Jurkat, Clone E6-1 (cell line): ENCODE results near the gene IARS2.
"Not testable (repeated sequence)": the region's sequence is repeated elsewhere in the genome, so short reads cannot be mapped to it uniquely, and the experiment has no call there.

Experiments used
- DNase-seq: peaks from one replicate; pipeline ENCODE4 v3.0.0-alpha.2; 2011; ENCODE audit warnings: low read depth, low spot score
- H3K4me3 ChIP-seq: 2 replicates; pipeline ENCODE4 v1.5.1; 2011; ENCODE audit warnings: mild to moderate bottlenecking, low read length, control low read depth, moderate library complexity

IARS2 gene

GRCh38 chr1:220157738-220158137 is 63.8 kb downstream of the IARS2 start:
- DNase-seq: no peak
- no peak overlapping the region for H3K4me3 ChIP-seq

DNA sequence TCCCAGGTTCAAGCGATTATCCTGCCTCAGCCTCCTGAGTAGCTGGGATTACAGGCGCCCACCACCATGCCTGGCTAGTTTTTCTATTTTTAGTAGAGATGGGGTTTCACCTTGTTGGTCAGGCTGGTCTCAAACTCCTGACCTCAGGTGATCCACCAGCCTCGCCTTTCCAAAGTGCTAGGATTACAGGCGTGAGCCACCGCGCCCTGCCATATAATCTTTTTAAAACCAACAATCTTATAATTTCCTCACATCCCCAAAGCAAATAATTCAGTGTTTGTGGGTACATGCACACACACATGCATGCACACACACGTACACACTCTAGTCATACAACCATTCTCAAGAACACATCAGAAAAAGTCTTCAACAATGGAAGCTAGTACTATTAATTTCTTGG is 64.6 kb downstream of the IARS2 start:
- DNase-seq, H3K4me3 ChIP-seq: not testable (repeated sequence)

DNA sequence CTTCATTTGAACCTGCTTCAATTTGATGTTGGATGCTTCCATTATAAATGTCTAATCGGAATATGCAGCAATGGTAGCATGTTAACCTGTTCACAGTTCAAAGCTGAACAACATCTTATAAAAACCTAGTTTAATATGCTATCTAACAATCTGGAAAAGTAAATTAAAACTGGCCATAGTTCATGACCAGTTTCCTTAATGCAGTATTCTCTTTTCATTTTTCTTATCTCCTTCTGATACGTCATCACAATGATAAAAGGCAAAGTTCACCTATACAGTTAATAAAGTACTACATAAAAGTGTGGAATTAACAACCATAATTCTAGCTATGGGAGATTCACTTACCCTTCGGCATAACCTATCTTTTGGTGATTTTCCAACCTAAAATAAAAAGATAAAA is 65.1 kb downstream of the IARS2 start:
- no peak for DNase-seq

GRCh38 chr1:220160027-220160426 is 66.1 kb downstream of the IARS2 start:
- DNase-seq: no peak
- H3K4me3 ChIP-seq: no peak overlapping the region

More for the DNA sequence above, 65.1 kb downstream of the IARS2 start:
- H3K4me3 ChIP-seq: no peak overlapping the region

DNA sequence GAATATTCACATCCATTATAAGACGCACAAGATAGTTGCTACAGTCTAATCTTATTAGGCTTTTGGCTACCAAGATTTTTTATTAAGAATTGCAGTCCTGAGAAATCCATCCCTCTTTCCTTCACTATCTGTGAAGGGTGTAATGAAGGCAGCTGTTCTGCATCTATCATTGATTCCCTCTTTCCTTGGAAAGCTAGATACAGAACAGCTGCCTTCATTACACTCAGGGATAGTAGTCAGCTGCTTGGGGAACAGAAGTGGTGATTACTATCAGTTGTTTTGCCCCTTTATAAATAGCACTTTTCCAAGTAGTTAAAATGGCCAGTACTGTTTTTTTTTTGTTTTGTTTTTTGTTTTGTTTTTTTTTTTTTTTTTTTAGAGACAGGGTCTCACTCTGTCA is 70.2 kb downstream of the IARS2 start:
- DNase-seq: no peak
- H3K4me3 ChIP-seq: no peak overlapping the region

- DNase-seq: no peak
- no peak overlapping the region for H3K4me3 ChIP-seq
Measured at GRCh38 chr1:220164517-220164916, 70.6 kb downstream of the IARS2 start.

DNA sequence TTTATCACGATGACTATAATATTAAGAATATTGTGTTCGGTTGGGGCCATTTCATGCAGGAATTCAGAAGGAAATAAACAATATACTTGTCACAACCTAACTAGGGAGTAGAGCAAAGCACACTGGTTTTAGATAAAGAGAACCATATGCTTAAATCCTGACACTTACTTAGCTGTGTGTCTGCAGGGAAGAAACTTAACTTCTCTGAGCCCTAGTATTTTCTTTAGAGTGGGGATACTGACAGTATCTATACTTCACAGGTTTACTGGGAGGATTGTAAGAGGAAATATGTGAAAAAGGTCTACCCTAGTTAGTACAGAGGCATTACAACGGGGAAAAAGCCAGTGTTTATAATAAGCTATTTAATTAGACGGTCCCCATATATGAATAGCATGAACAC is 72.9 kb downstream of the IARS2 start:
- DNase-seq: no peak

GRCh38 chr1:220169887-220170286 is 76.0 kb downstream of the IARS2 start:
- DNase-seq, H3K4me3 ChIP-seq: not testable (repeated sequence)

More for the DNA sequence above, 72.9 kb downstream of the IARS2 start:
- no peak overlapping the region for H3K4me3 ChIP-seq

DNA sequence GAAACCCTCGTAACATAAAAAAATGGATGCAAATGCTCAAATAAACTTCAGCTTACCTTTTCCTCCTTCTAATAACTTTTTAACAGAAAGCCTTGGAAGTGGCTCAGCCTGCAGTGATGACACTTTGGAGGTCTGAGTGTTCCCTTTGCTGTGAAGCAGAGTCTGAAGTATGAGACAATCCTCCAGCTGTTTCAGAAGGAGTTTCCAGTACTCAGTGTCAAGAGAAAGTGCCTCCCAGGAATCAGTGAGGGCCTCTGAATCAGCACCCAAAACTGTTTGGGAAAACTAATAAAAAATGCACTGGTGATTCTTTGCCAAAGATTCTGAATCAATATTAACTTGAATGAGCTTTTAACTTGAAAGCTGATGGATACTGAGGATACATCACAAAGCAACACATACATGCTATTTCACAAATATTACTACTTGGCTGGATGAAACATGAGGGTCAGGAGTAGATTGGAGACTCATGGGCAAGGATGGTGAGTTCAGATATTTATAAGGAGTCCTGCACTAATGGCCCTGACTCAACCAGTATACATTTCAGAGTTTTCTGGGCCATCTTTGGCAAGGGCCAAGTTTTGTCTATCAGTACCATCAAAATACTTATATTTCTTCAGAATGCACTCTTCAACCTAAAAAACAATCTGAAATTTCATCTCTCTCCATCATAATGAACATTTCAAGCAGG is 77.0 kb downstream of the IARS2 start:
- no peak overlapping the region for H3K4me3 ChIP-seq
- DNase-seq: no peak

DNA sequence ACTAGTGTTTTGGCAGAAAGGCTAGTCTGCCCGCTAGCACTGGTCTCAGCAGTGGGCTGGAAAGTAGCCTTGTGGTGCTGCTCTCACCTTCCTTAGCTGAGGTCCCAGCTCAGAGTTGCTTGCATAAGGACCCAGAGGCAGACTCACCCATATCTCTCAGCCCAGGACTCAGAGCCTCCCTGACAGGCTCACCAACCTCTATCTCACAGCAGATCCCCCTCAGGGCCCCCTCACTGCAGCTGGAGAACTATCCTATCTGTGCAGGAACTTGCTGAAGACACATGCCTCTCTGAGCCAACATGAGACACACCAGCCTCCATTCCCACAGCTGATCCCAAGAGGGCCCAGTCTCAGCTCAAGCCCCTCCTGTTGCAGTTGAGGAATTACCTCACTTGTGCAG is 82.6 kb downstream of the IARS2 start:
- DNase-seq: no peak
- H3K4me3 ChIP-seq: no peak overlapping the region

GRCh38 chr1:220182111-220182510 is 88.2 kb downstream of the IARS2 start:
- H3K4me3 ChIP-seq: no peak overlapping the region
- no peak for DNase-seq

DNA sequence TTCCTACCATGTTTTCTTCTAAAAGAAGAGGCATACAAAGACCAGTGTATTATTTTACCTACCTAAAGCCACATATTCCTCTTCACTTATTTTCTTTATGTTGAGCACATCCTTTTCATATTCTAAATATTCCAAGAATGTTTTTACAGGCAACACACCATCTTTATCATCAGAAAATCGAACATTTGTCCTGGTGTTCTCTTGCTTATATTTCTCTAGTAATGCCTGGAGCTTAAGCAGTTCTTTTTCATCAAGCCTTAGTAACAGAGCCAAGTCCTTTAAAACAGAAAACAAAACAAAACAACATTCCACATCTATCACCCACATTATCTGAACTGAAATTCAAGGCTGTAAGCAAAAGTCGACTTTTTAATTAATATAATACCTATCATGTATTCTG is 88.7 kb downstream of the IARS2 start:
- H3K4me3 ChIP-seq: no peak overlapping the region
- DNase-seq: no peak

DNA sequence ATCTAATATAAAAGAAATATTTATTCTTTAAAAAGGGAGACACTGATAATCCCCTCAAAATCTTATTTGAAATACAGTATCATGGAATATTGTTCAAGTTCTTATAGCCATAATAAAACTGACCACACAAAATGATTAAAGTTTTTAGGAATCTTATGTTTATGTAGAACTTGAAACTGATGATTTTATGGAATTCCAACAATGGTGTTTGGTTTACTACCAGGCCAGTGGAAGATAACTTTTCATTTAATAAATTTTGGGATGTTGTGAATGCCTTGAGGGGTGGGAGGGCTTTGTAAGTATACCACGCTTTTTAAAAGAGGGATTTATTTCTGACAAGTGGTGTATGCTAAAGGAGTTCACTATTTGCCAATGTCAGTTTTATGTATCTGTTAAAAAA is 90.6 kb downstream of the IARS2 start:
- no peak for DNase-seq

GRCh38 chr1:220186752-220187151 is 92.8 kb downstream of the IARS2 start:
- no peak for DNase-seq
- no peak overlapping the region for H3K4me3 ChIP-seq

More for the DNA sequence above, 90.6 kb downstream of the IARS2 start:
- H3K4me3 ChIP-seq: no peak overlapping the region

DNA sequence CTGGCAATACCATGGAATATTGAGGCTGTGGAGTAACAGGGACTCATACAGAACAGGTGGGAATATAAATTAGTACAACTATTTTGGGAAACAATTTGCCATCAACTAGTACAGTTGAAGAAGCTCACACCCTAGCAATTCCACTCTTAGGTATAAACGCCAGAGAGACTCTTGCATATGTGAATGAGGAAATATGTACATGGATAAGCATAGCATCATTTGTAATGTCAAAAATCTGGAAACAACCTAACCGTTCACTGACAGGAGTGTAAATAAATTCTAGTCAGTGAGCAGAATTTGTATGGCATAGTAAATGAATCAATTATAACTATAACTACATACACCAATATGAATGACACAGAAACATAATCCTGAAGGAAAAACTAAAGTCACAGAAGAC is 94.6 kb downstream of the IARS2 start:
- DNase-seq: no peak
- H3K4me3 ChIP-seq: no peak overlapping the region

- DNase-seq: peak; percentile 8
- H3K4me3 ChIP-seq: no peak overlapping the region
Measured at GRCh38 chr1:220189750-220190347, 95.9 kb downstream of the IARS2 start.

- no peak overlapping the region for H3K4me3 ChIP-seq
- DNase-seq: no peak
Measured at GRCh38 chr1:220195701-220196100, 101.8 kb downstream of the IARS2 start.
